ENCODE results near the gene NADSYN1.

DNA sequence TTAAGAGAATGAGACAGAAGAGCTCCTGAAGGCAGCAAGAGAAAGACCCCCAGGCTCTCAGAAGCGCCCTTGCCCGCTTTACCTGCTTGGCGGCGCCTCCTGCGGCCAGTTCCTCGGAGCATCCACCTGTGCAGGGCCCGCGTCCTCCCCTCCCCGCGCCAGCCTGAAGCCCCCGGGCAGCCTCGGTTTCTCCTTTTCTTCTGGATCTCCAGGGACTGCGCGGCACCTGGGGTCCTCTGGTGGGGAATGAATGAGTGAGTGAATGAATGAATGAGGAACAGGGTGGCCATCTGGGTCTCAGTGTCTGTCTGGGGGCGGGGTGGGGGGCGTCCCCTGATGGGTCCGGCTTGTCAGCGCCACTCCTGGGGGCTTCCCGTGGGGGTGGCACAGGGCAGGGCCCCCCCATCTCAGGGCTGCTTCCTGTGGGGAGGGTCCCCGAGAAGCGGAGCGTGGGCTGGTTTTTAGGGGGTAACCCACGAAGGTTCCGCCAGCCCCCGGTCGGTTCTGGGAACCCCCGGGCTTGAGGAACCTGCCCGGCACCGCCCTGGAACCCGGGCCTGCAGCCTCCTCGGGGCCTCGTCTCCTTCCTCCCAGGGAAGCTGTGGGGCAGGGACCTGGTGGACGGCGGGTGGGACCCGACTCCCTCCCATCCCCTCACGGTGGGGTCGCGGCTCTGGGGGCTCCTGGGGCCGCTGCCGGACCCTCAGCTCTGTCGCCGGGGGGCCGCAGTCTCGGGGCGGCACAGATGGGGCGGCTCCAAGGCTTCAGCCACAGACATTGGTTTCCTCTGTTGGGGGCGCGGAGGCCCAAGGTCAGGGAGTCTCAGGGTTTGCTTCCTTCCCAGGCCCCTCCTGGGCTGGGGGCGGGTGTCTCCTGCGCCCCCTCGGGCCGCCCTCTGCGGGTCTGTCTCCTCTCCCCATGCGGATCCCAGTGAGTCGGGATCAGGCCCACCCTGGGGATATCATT is 65.8 kb downstream of the NADSYN1 start:
- TF ChIP-seq, protein P1, sequence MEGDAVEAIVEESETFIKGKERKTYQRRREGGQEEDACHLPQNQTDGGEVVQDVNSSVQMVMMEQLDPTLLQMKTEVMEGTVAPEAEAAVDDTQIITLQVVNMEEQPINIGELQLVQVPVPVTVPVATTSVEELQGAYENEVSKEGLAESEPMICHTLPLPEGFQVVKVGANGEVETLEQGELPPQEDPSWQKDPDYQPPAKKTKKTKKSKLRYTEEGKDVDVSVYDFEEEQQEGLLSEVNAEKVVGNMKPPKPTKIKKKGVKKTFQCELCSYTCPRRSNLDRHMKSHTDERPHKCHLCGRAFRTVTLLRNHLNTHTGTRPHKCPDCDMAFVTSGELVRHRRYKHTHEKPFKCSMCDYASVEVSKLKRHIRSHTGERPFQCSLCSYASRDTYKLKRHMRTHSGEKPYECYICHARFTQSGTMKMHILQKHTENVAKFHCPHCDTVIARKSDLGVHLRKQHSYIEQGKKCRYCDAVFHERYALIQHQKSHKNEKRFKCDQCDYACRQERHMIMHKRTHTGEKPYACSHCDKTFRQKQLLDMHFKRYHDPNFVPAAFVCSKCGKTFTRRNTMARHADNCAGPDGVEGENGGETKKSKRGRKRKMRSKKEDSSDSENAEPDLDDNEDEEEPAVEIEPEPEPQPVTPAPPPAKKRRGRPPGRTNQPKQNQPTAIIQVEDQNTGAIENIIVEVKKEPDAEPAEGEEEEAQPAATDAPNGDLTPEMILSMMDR (IDR thresholded peaks at IDR 0.05) = no peak
- TF ChIP-seq POLR2A (IDR thresholded peaks at IDR 0.05) = no peak
